Cardiac fibroblast (primary cell): ENCODE measurements around the gene APBA2.

ENCODE experiments used
- DNase-seq, 2 donors: peaks; one replicate each; pipeline versions ENCODE4 v3.0.0 to v3.0.0-alpha.2; 2010; ENCODE audit warnings: low read depth in 2 of 2
- H3K4me3 ChIP-seq, 2 donors: replicated peaks in 1 of 2; 1 replicate in 1 of 2; 2 replicates in 1 of 2; pipeline ENCODE4 v1.5.1; 2011; ENCODE audit warnings: low read depth in 2 of 2, low read length in 2 of 2, mild to moderate bottlenecking in 2 of 2, moderate library complexity in 1 of 2
- CTCF ChIP-seq: IDR thresholded peaks from one replicate; pipeline ENCODE4 v1.5.1; 2011; ENCODE audit warnings: low read depth, mild to moderate bottlenecking, low read length, inconsistent platforms

The APBA2 gene

GRCh38 chr15:28943146-28943545, 57.4 kb downstream of the APBA2 start:
- no peak overlapping the region for H3K4me3 ChIP-seq
- DNase-seq, result no peak
- no peak for TF ChIP-seq CTCF

GRCh38 chr15:28943611-28944230, 57.9 kb downstream of the APBA2 start:
- DNase-seq, result no peak
- TF ChIP-seq CTCF, result no peak
- H3K4me3 ChIP-seq, result no peak overlapping the region

- no peak overlapping the region for H3K4me3 ChIP-seq
- no peak for TF ChIP-seq CTCF
- DNase-seq, result no peak
Measured at GRCh38 chr15:28944286-28944685, 58.5 kb downstream of the APBA2 start.

GRCh38 chr15:28944696-28945300, 59.0 kb downstream of the APBA2 start:
- no peak for TF ChIP-seq CTCF
- no peak overlapping the region for H3K4me3 ChIP-seq
- no peak for DNase-seq

- no peak overlapping the region for H3K4me3 ChIP-seq
- no peak for DNase-seq
- TF ChIP-seq CTCF, result no peak
Measured at GRCh38 chr15:28945626-28946230, 60.0 kb downstream of the APBA2 start.

- no peak overlapping the region for H3K4me3 ChIP-seq
- DNase-seq, result no peak
- TF ChIP-seq CTCF, result no peak
Measured at GRCh38 chr15:28946803-28947202, 61.0 kb downstream of the APBA2 start.
